AG04450 (cell line): ENCODE results near the gene TRAPPC12. TPM values are rescaled to one million over a fixed set of nuclear protein-coding genes. Genes with fewer than 3 reads are reported as not detected.
"Not testable (repeated sequence)": the region's sequence is repeated elsewhere in the genome, so short reads cannot be mapped to it uniquely, and the experiment has no call there.

Source experiments
- CTCF ChIA-PET: fragments of 300-600, 350-600 bp; formaldehyde crosslinking; extraction: SDS; loops from one replicate; lab custom pipeline; 2022; ENCODE audit warnings: antibody characterized with exemption, inconsistent platforms; lab: Charles Lee
- POLR2A ChIA-PET: fragments of 350-600 bp; formaldehyde crosslinking; extraction: SDS; loops from one replicate; lab custom pipeline; 2021; ENCODE audit warnings: antibody characterized with exemption, inconsistent platforms; lab: Yijun Ruan, JAX
- DNase-seq: peaks from one replicate; pipeline ENCODE4 v3.0.0-alpha.2; 2011; ENCODE audit warnings: low read depth, low spot score
- H3K27ac ChIP-seq: one replicate; pipeline ENCODE4 v1.5.1; 2012; ENCODE audit warnings: low read depth, low read length, control low read depth
- H3K27me3 ChIP-seq: one replicate; pipeline ENCODE4 v1.6.0; 2012; ENCODE audit warnings: low read length; ENCODE audit not compliant: control insufficient read depth, insufficient read depth
- H3K4me3 ChIP-seq: 2 replicates; pipeline ENCODE4 v1.5.1; 2011; ENCODE audit warnings: mild to moderate bottlenecking, low read depth, low read length, control low read depth
- H3K9me3 ChIP-seq: 2 replicates; pipeline ENCODE4 v1.5.1; 2012; ENCODE audit warnings: low read length; ENCODE audit not compliant: control insufficient read depth, insufficient read depth
- CTCF ChIP-seq: IDR thresholded peaks from 2 replicates; pipeline ENCODE4 v1.5.1; 2011; ENCODE audit warnings: low read depth, low read length, control low read depth, inconsistent platforms
- polyA plus RNA-seq: library from polyadenylated mRNA; depleted of rRNA; stranded (reverse); fragments of >200 nt; gene quantifications from 2 replicates; pipeline ENCODE4 v1.2.3, GENCODE V29; 2011

The TRAPPC12 gene
- polyA plus RNA-seq, 1 experiment, result 41.7 TPM

- Histone ChIP-seq H3K27me3 (no peaks in the 10 kb centered on the region), H3K4me3 (no peak overlapping the region), H3K9me3 (peaks cover 8% of the 10 kb centered on the region), H3K27ac (no peak overlapping the region)
- no peak for DNase-seq
- TF ChIP-seq CTCF, result no peak
- ChIA-PET CTCF (interaction anchor here (3.1 kb wide), 1 partner anchor 24 kb away, joined by 15 read pairs; no protein-coding TSS in a partner anchor), POLR2A (no interaction called here)
Observed at GRCh38 chr2:3447789-3448317, 68.4 kb downstream of the TRAPPC12 start.

- H3K9me3 ChIP-seq, H3K4me3 ChIP-seq, H3K27me3 ChIP-seq, POLR2A ChIA-PET, H3K27ac ChIP-seq, DNase-seq: not testable (repeated sequence)
- CTCF ChIA-PET, result interaction anchor here (3.1 kb wide), 1 partner anchor 24 kb away, joined by 15 read pairs; no protein-coding TSS in a partner anchor
Observed at GRCh38 chr2:3448441-3448911, 69.0 kb downstream of the TRAPPC12 start.

GRCh38 chr2:3449086-3449485, 69.6 kb downstream of the TRAPPC12 start:
- Histone ChIP-seq H3K27me3 (no peaks in the 10 kb centered on the region), H3K4me3 (no peak overlapping the region), H3K9me3 (peaks cover 8% of the 10 kb centered on the region), H3K27ac (no peak overlapping the region)
- no peak for TF ChIP-seq CTCF
- POLR2A ChIA-PET, result no interaction called here
- no peak for DNase-seq
- CTCF ChIA-PET, result interaction anchor here (1.0 to 3.1 kb wide), 2 partner anchors 25 to 26 kb away, joined by 3 to 15 read pairs; no protein-coding TSS in a partner anchor

- ChIA-PET POLR2A (no interaction called here), CTCF (interaction anchor here (1.0 to 1.8 kb wide), 2 partner anchors 13 to 27 kb away, joined by 3 to 8 read pairs; no protein-coding TSS in a partner anchor)
- Histone ChIP-seq H3K27me3 (no peaks in the 10 kb centered on the region), H3K27ac (no peak overlapping the region), H3K9me3 (peaks cover 8% of the 10 kb centered on the region), H3K4me3 (no peak overlapping the region)
- DNase-seq, result no peak
- no peak for TF ChIP-seq CTCF
Observed at GRCh38 chr2:3449936-3450335, 70.4 kb downstream of the TRAPPC12 start.

GRCh38 chr2:3450385-3451010, 71.0 kb downstream of the TRAPPC12 start:
- no peaks in the 10 kb centered on the region for H3K27me3 ChIP-seq
- peaks cover 8% of the 10 kb centered on the region for H3K9me3 ChIP-seq
- TF ChIP-seq CTCF, result no peak
- no peak for DNase-seq
- POLR2A ChIA-PET, result no interaction called here
- CTCF ChIA-PET, result interaction anchor here (1.8 kb wide), 1 partner anchor 12 kb away, joined by 8 read pairs; no protein-coding TSS in a partner anchor
- no peak overlapping the region for H3K4me3 ChIP-seq
- H3K27ac ChIP-seq, result no peak overlapping the region
